ENCODE measurements around the gene TACC2. TPM values are rescaled to one million over a fixed set of nuclear protein-coding genes. Genes with fewer than 3 reads are reported as not detected.

Gene TACC2
- total RNA-seq, 6 experiments from 2014 or later, result 16.2 to 21.1 (median 18.8) TPM

- H3K27ac ChIP-seq, result no peak overlapping the region
- intact Hi-C loops (cut with DNase I), result no loop called here
- no peaks in the 10 kb centered on the region for H3K4me1 ChIP-seq
- 72% methylated on average over 5 of the region's 8 CpGs for WGBS (ENCODE audit: insufficient coverage, low coverage, low lambda C conversion rate, missing lambda C conversion rate)
- ATAC-seq, result no peak
- H3K4me3 ChIP-seq, result no peak overlapping the region
- H3K27me3 ChIP-seq, result no peaks in the 10 kb centered on the region
- H3K36me3 ChIP-seq, result no peaks in the 10 kb centered on the region
- no peak for TF ChIP-seq CTCF (IDR thresholded peaks at IDR 0.05)
- no peak for TF ChIP-seq POLR2A (IDR thresholded peaks at IDR 0.05)
- no peaks in the 10 kb centered on the region for H3K9me3 ChIP-seq
- no peak for DNase-seq
Measured at GRCh38 chr10:122281751-122282150, 292.8 kb downstream of the TACC2 start.

- WGBS (ENCODE audit: insufficient coverage, low coverage, low lambda C conversion rate, missing lambda C conversion rate), result 40% methylated on average over 1 of the region's 9 CpGs
- Histone ChIP-seq H3K36me3 (no peaks in the 10 kb centered on the region), H3K27ac (no peak overlapping the region), H3K4me3 (no peak overlapping the region), H3K27me3 (no peaks in the 10 kb centered on the region), H3K9me3 (no peaks in the 10 kb centered on the region), H3K4me1 (no peaks in the 10 kb centered on the region)
- intact Hi-C loops (cut with DNase I), result no loop called here
- DNase-seq (no peak), ATAC-seq (peak in 1 of 4 donors; percentile 19)
- TF ChIP-seq POLR2A (IDR thresholded peaks at IDR 0.05), result no peak
- no peak for TF ChIP-seq CTCF (IDR thresholded peaks at IDR 0.05)
Measured at GRCh38 chr10:122282253-122282671, 293.3 kb downstream of the TACC2 start.

GRCh38 chr10:122282909-122283308 is 293.9 kb downstream of the TACC2 start:
- no peak overlapping the region for H3K27ac ChIP-seq
- no peak overlapping the region for H3K4me3 ChIP-seq
- no peaks in the 10 kb centered on the region for H3K36me3 ChIP-seq
- H3K4me1 ChIP-seq, result no peaks in the 10 kb centered on the region
- WGBS (ENCODE audit: insufficient coverage, low coverage, low lambda C conversion rate, missing lambda C conversion rate), result 59% methylated on average over 7 of the region's 7 CpGs
- no peak for TF ChIP-seq CTCF (IDR thresholded peaks at IDR 0.05)
- TF ChIP-seq POLR2A (IDR thresholded peaks at IDR 0.05), result no peak
- no peak for ATAC-seq
- intact Hi-C loops (cut with DNase I), result no loop called here
- no peaks in the 10 kb centered on the region for H3K9me3 ChIP-seq
- no peak for DNase-seq
- no peaks in the 10 kb centered on the region for H3K27me3 ChIP-seq

- H3K9me3 ChIP-seq, result no peaks in the 10 kb centered on the region
- TF ChIP-seq CTCF (IDR thresholded peaks at IDR 0.05) (no peak), POLR2A (IDR thresholded peaks at IDR 0.05) (no peak)
- H3K36me3 ChIP-seq, result no peaks in the 10 kb centered on the region
- 54% methylated on average over 8 of the region's 17 CpGs for WGBS (ENCODE audit: insufficient coverage, low coverage, low lambda C conversion rate, missing lambda C conversion rate)
- ATAC-seq (no peak), DNase-seq (no peak)
- no peak overlapping the region for H3K27ac ChIP-seq
- H3K4me3 ChIP-seq, result no peak overlapping the region
- H3K27me3 ChIP-seq, result no peaks in the 10 kb centered on the region
- no peaks in the 10 kb centered on the region for H3K4me1 ChIP-seq
- intact Hi-C loops (cut with DNase I), result no loop called here
Measured at GRCh38 chr10:122285506-122286444, 296.8 kb downstream of the TACC2 start.
